ENCODE measurements around the gene MED15. TPM values are rescaled to one million over a fixed set of nuclear protein-coding genes. Genes with fewer than 3 reads are reported as not detected.
A peak's percentile ranks its signal among the peaks of the same experiment; 100 is the strongest.

The MED15 gene
- total and polyA plus RNA-seq, 2 of the 4 experiments (the other 2 are of a cell fraction), result 19.0 to 68.8 TPM

DNA sequence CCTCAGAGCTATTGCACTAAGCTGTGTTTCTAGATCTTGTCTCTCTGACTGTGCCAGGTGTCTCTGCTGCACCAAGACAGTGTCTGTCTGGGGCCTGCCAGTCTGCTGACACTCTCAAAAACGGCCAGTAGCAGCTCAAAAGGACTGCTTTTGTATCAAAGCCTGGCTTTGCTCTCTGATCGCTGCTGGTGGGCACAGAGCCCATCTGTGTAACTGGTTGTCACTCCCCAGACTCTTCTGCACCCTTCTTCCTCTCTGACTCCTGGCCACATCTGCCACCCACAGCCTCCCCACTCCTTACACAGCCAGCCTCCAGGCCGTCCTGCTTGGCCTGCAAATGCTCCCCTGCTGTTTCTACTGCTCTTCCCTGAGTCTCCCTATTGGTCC lies 26.5 kb downstream of the MED15 start (continued):
- no peak for TF ChIP-seq RFX5 (IDR thresholded peaks at IDR 0.05; ENCODE audit: low read depth, low read length)
- no peak for TF ChIP-seq MAZ (IDR thresholded peaks at IDR 0.05; ENCODE audit: borderline replicate concordance, low read depth, low read length)
- TF ChIP-seq RCOR1 (IDR thresholded peaks at IDR 0.05; ENCODE audit: insufficient replicate concordance, low read length), result no peak
- TF ChIP-seq, protein P1, sequence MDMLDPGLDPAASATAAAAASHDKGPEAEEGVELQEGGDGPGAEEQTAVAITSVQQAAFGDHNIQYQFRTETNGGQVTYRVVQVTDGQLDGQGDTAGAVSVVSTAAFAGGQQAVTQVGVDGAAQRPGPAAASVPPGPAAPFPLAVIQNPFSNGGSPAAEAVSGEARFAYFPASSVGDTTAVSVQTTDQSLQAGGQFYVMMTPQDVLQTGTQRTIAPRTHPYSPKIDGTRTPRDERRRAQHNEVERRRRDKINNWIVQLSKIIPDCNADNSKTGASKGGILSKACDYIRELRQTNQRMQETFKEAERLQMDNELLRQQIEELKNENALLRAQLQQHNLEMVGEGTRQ (IDR thresholded peaks at IDR 0.05; ENCODE audit: low read depth, low read length), result no peak

DNA sequence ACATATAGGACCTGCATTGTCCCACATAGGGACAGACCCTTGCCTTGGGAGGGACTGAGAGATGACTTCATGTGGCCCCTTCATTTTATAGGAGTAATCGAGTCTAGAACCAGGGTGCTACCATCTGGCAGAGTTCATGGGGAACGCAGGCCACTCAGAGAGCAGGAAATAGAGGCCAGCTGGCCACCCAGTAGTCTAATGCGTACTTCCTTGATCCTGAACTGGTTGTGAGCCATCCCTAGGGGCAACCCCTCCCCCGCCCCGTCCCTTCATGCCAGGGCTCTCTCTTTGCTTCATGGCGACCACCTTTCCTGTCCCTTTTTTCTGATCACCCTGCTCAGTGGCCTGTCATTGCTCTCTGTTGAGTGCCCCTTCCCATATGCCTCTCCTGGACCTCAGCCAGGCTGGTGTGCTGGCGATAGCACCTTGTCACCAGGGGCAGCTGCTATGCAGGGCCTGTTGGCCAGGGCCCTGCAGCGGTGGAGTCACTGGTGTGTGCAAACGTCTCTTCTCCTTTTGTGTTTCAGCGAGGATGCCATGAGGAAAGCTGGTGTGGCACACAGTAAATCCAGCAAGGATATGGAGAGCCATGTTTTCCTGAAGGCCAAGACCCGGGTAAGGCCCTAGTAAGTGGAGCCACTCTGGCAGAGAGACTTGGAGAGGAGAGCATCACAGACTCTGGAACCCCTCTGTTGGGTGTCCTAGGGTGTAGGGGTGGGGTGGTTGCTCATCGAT lies 29.3 kb downstream of the MED15 start:
- DNase-seq (no peak), ATAC-seq (ENCODE audit: low read depth) (no peak)
- Histone ChIP-seq H3K14ac (replicated peaks; ENCODE audit: low read depth, low read length) (no peak overlapping the region), H2AFZ (replicated peaks; ENCODE audit: low read length, poor library complexity) (no peak overlapping the region), H3K79me1 (ENCODE audit: low read depth in 1 of 2, low read length in 2 of 2) (peaks cover 30 to 69% of the 10 kb centered on the region in 2 experiments), H3K56ac (ENCODE audit: extremely low read depth, insufficient read depth, low read length) (no peak overlapping the region), H2BK15ac (ENCODE audit: low read depth, low read length) (no peak overlapping the region), H3K9me1 (ENCODE audit: insufficient read depth, low read length) (peaks cover 38% of the 10 kb centered on the region), H3K9ac (ENCODE audit: low read depth, low read length) (no peak overlapping the region), H3K9me3 (ENCODE audit: control insufficient read depth, insufficient read depth, low read length) (no peaks in the 10 kb centered on the region), H3K4ac (ENCODE audit: low read depth, low read length) (no peak overlapping the region), H4K20me1 (ENCODE audit: insufficient read depth, low read length) (peaks cover 57% of the 10 kb centered on the region), H3K4me1 (ENCODE audit: control insufficient read depth, insufficient read depth, low read length) (peaks cover 22% of the 10 kb centered on the region), H4K5ac (ENCODE audit: low read depth, low read length) (no peak overlapping the region), H3K36me3 (ENCODE audit: control insufficient read depth, insufficient read depth, low read length) (peaks cover 26% of the 10 kb centered on the region), H2AK9ac (replicated peaks; ENCODE audit: low read depth, low read length, poor library complexity) (no peak overlapping the region), H2BK120ac (ENCODE audit: low read depth, low read length) (no peak overlapping the region), H3K18ac (ENCODE audit: low read depth, low read length) (no peak overlapping the region), H3K27me3 (ENCODE audit: control insufficient read depth, insufficient read depth, low read length) (no peaks in the 10 kb centered on the region), H3K23ac (ENCODE audit: low read depth, low read length) (no peak overlapping the region), H3K4me2 (ENCODE audit: low read depth, low read length) (no peak overlapping the region), H4K91ac (ENCODE audit: insufficient read depth, low read depth, low read length) (no peak overlapping the region), H4K8ac (ENCODE audit: low read depth in 2 of 2, low read length in 2 of 2) (no peak overlapping the region), H2BK20ac (ENCODE audit: low read depth, low read length) (no peak overlapping the region), H3K27ac (ENCODE audit: insufficient read depth, low read length) (peak overlapping the region; percentile 14; the same call in 1 of the 2 replicates), H2BK5ac (ENCODE audit: low read depth, low read length, poor library complexity, severe bottlenecking) (no peak overlapping the region), H2AK5ac (ENCODE audit: low read depth, low read length) (no peak overlapping the region), H3K4me3 (ENCODE audit: insufficient read depth, low read depth, low read length) (no peak overlapping the region)
- no TSS peak for BruUV-seq (replicated peaks)
- TF ChIP-seq NFE2L2 (IDR thresholded peaks at IDR 0.05; ENCODE audit: low read depth, low read length) (no peak), SMC3 (IDR thresholded peaks at IDR 0.05; ENCODE audit: low read depth, low read length) (no peak), MXI1 (IDR thresholded peaks at IDR 0.05; ENCODE audit: borderline replicate concordance, low read depth, low read length) (no peak), FOS (IDR thresholded peaks at IDR 0.05; ENCODE audit: low read depth, low read length) (no peak), RAD21 (IDR thresholded peaks at IDR 0.05; ENCODE audit: low read length) (no peak), MAFK (IDR thresholded peaks at IDR 0.05; ENCODE audit: low read depth, low read length) (no peak), CHD1 (IDR thresholded peaks at IDR 0.05; ENCODE audit: low read depth, low read length) (no peak), RFX5 (IDR thresholded peaks at IDR 0.05; ENCODE audit: low read depth, low read length) (no peak)
- TF ChIP-seq, protein P2, sequence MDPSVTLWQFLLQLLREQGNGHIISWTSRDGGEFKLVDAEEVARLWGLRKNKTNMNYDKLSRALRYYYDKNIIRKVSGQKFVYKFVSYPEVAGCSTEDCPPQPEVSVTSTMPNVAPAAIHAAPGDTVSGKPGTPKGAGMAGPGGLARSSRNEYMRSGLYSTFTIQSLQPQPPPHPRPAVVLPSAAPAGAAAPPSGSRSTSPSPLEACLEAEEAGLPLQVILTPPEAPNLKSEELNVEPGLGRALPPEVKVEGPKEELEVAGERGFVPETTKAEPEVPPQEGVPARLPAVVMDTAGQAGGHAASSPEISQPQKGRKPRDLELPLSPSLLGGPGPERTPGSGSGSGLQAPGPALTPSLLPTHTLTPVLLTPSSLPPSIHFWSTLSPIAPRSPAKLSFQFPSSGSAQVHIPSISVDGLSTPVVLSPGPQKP (IDR thresholded peaks at IDR 0.05; ENCODE audit: borderline replicate concordance, low read depth, low read length), result no peak
- TF ChIP-seq, protein P3, sequence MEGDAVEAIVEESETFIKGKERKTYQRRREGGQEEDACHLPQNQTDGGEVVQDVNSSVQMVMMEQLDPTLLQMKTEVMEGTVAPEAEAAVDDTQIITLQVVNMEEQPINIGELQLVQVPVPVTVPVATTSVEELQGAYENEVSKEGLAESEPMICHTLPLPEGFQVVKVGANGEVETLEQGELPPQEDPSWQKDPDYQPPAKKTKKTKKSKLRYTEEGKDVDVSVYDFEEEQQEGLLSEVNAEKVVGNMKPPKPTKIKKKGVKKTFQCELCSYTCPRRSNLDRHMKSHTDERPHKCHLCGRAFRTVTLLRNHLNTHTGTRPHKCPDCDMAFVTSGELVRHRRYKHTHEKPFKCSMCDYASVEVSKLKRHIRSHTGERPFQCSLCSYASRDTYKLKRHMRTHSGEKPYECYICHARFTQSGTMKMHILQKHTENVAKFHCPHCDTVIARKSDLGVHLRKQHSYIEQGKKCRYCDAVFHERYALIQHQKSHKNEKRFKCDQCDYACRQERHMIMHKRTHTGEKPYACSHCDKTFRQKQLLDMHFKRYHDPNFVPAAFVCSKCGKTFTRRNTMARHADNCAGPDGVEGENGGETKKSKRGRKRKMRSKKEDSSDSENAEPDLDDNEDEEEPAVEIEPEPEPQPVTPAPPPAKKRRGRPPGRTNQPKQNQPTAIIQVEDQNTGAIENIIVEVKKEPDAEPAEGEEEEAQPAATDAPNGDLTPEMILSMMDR (conservative IDR thresholded peaks at IDR 0.05; ENCODE audit: low read depth, low read length), result no peak
- dilution Hi-C loops (cut with HindIII; ENCODE audit: low sequenced_read_pairs, unreplicated experiment) (no loop called here), intact Hi-C loops (cut with micrococcal nuclease) (no loop called here), in situ Hi-C loops (cut with MboI; ENCODE audit: low sequenced_read_pairs) (no loop called here)
- CTCF ChIA-PET, result no interaction called here
- 87% methylated on average over 8 of the region's 12 CpGs; no CpG with 5 or more reads in 1 of the 2 experiments for WGBS, 2 experiments (ENCODE audit: extremely low coverage in 2 of 2, insufficient read length in 1 of 2)
- POLR2A ChIA-PET (ENCODE audit: unreplicated experiment), result no interaction called here

All from IMR-90 (cell line).